GM12891 (cell line): ENCODE results near the gene IQSEC3.

Experiments used
- DNase-seq: peaks from one replicate; pipeline ENCODE4 v3.0.0; 2011; ENCODE audit warnings: low spot score; ENCODE audit not compliant: insufficient read length
- FAIRE-seq: peaks from 2 replicates; lab custom pipeline; 2011; peaks lifted over from hg19 to GRCh38; lab: Jason Lieb, UNC
- PAX5 ChIP-seq: IDR thresholded peaks from 2 replicates; pipeline ENCODE4 v1.6.1; 2011; ENCODE audit warnings: low read length, moderate library complexity, mild to moderate bottlenecking; ENCODE audit not compliant: insufficient read depth, severe bottlenecking
- POLR2A ChIP-seq: IDR thresholded peaks from 2 replicates; pipeline ENCODE4 v1.6.1; 2011; ENCODE audit warnings: low read depth, low read length, control low read depth
- POLR2AphosphoS5 ChIP-seq: IDR thresholded peaks from 2 replicates; pipeline ENCODE4 v1.6.1; 2011; ENCODE audit warnings: low read depth, low read length, control low read depth
- POU2F2 ChIP-seq: IDR thresholded peaks from 2 replicates; pipeline ENCODE4 v1.6.1; 2011; ENCODE audit warnings: low read depth, mild to moderate bottlenecking, control low read depth, low read length, moderate library complexity
- SPI1 ChIP-seq: IDR thresholded peaks from 2 replicates; pipeline ENCODE4 v1.6.1; 2011; ENCODE audit warnings: low read depth, low read length, control low read depth
- TAF1 ChIP-seq: IDR thresholded peaks from 2 replicates; pipeline ENCODE4 v1.6.1; 2011; ENCODE audit warnings: low read depth, low read length, control low read depth

The IQSEC3 gene

GRCh38 chr12:138898-139534 lies 72.4 kb downstream of the IQSEC3 start:
- DNase-seq (no peak), FAIRE-seq (no peak)
- TF ChIP-seq TAF1: no peak
- no peak for TF ChIP-seq POLR2AphosphoS5
- TF ChIP-seq POU2F2: no peak
- TF ChIP-seq SPI1: no peak
- no peak for TF ChIP-seq POLR2A
- no peak for TF ChIP-seq PAX5

- DNase-seq (no peak), FAIRE-seq (no peak)
- no peak for TF ChIP-seq POLR2A
- no peak for TF ChIP-seq POLR2AphosphoS5
- no peak for TF ChIP-seq TAF1
- TF ChIP-seq SPI1: no peak
- no peak for TF ChIP-seq PAX5
- TF ChIP-seq POU2F2: no peak
Observed at GRCh38 chr12:139585-139984, 73.0 kb downstream of the IQSEC3 start.

- FAIRE-seq (no peak), DNase-seq (no peak)
- TF ChIP-seq SPI1: no peak
Observed at GRCh38 chr12:140162-140561, 73.6 kb downstream of the IQSEC3 start.

GRCh38 chr12:143964-144649 lies 77.5 kb downstream of the IQSEC3 start:
- FAIRE-seq (no peak), DNase-seq (no peak)
- TF ChIP-seq SPI1: no peak
- TF ChIP-seq POLR2AphosphoS5: no peak
- TF ChIP-seq PAX5: no peak
- no peak for TF ChIP-seq POU2F2
- no peak for TF ChIP-seq POLR2A
- no peak for TF ChIP-seq TAF1

GRCh38 chr12:144650-145284 lies 78.2 kb downstream of the IQSEC3 start:
- no peak for FAIRE-seq
- DNase-seq: no peak
- TF ChIP-seq PAX5 (no peak), POLR2AphosphoS5 (no peak)

- FAIRE-seq: no peak
- DNase-seq: no peak
- TF ChIP-seq POLR2A (no peak), SPI1 (no peak), POLR2AphosphoS5 (no peak), TAF1 (no peak), PAX5 (no peak), POU2F2 (no peak)
Observed at GRCh38 chr12:145369-145960, 78.9 kb downstream of the IQSEC3 start.

- DNase-seq: no peak
- TF ChIP-seq POLR2AphosphoS5 (no peak), SPI1 (no peak), PAX5 (no peak)
- FAIRE-seq: no peak
Observed at GRCh38 chr12:147242-147641, 80.7 kb downstream of the IQSEC3 start.

GRCh38 chr12:148676-149416 lies 82.3 kb downstream of the IQSEC3 start:
- no peak for DNase-seq
- TF ChIP-seq SPI1 (no peak), PAX5 (no peak), POLR2A (no peak), POU2F2 (no peak), POLR2AphosphoS5 (no peak), TAF1 (no peak)
- no peak for FAIRE-seq

GRCh38 chr12:151579-151978 lies 85.0 kb downstream of the IQSEC3 start:
- FAIRE-seq: no peak
- DNase-seq: no peak
- TF ChIP-seq SPI1: no peak
- no peak for TF ChIP-seq TAF1
- TF ChIP-seq POLR2AphosphoS5: no peak
- no peak for TF ChIP-seq POU2F2
- no peak for TF ChIP-seq POLR2A
- TF ChIP-seq PAX5: no peak
